Testis (tissue), 3 donors: ENCODE measurements around the gene GPR183. TPM values are rescaled to one million over a fixed set of nuclear protein-coding genes. Genes with fewer than 3 reads are reported as not detected.
A peak's percentile ranks its signal among the peaks of the same experiment; 100 is the strongest.

Experiments
- DNase-seq: peaks from one replicate; pipeline ENCODE4 v3.0.0-alpha.2; 2019
- H3K27ac ChIP-seq, 2 donors: fragments of 200-600 bp; sonication (generic); one replicate each; pipeline ENCODE4 v1.5.1; 2019
- H3K27me3 ChIP-seq: fragments of 200-600 bp; sonication (generic); one replicate; pipeline ENCODE4 v1.5.1; 2019
- H3K36me3 ChIP-seq: fragments of 200-600 bp; sonication (generic); one replicate; pipeline ENCODE4 v1.5.1; 2017; ENCODE audit warnings: low read depth; ENCODE audit errors: missing control alignments
- H3K4me1 ChIP-seq: fragments of 200-600 bp; sonication (generic); one replicate; pipeline ENCODE4 v1.5.1; 2019
- H3K4me3 ChIP-seq, 2 donors: fragments of 200-600 bp; sonication (generic); one replicate each; pipeline ENCODE4 v1.5.1; 2017 to 2019
- H3K9me3 ChIP-seq: fragments of 200-600 bp; sonication (generic); one replicate; pipeline ENCODE4 v1.5.1; 2017
- POLR2A ChIP-seq: fragments of 450-650 bp; IDR thresholded peaks from one replicate; pipeline ENCODE4 v1.6.1; 2017; ENCODE audit warnings: antibody characterized with exemption, mild to moderate bottlenecking, moderate library complexity
- WGBS, 2 donors: methylation state at CpG; one replicate each; pipeline ENCODE4 v1.1.5; 2018; 5-methylcytosine and 5-hydroxymethylcytosine counted together
- intact Hi-C: fragments of 100-400 bp; cut with DNase I; formaldehyde crosslinking; loops from one replicate; pipeline ENCODE4 v1.15.1; 2023; ENCODE audit warnings: low total_unique reads
- polyA plus RNA-seq: library from polyadenylated mRNA; stranded (reverse); fragments of 350-450 nt; fragmentation: Illumina TruSeq; extraction: RNeasy Lipid Tissue Mini Kit (QIAGEN cat#74804); gene quantifications from one replicate; pipeline ENCODE4 v1.2.3, GENCODE V29; 2014; ENCODE audit warnings: low read depth, low replicate concordance; ENCODE audit not compliant: insufficient read depth
- total RNA-seq, 2 donors: library from RNA; depleted of rRNA; stranded (reverse); fragments of >200 nt; gene quantifications; one replicate each; pipeline ENCODE4 v1.2.3, GENCODE V29; 2016
- TF ChIP-seq, protein P1 (sequence below), 3 experiments: fragments of 450-650 bp in 2 of 3; fragments of 200-600 bp in 1 of 3; sonication (generic) in 1 of 3; IDR thresholded peaks; one replicate each; pipeline ENCODE4 v1.5.1; 2016 to 2019; ENCODE audit warnings: antibody characterized with exemption in 3 of 3, mild to moderate bottlenecking in 2 of 3, moderate library complexity in 1 of 3

The GPR183 gene
- total and polyA plus RNA-seq, 3 donors from 2014 or later, result 0.39 to 6.9 (median 2.3) TPM

DNA sequence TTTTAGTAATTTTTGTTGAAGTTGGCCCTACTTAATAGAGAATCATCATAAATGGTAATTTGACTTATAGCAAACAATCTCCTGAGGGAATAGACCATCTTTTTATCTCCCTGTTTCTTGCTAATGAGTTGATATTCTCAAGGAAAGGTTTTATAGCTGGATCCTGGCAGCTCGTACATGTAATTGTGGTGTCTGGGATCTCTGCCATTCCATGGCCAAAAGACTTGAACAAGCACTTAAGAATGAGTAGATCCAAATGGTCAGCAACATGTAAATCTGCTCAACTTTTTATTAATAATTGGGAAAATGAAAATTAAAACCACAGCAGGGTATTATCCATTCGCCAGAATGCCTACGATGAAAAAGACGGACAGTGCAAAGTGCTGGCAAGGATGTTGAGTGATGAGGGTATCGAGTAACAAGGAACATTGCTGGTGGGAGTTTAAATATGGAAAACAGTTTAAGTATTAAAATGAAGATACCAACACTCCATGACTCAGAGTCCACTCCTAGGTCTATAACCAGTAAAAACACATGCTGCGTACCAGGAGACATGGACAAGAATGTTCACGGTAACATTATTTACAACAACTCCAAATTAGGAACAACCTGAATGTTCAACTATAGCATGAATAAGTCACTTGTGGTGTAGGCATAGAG, 43.9 kb downstream of the GPR183 start:
- DNase-seq, result no peak
- Histone ChIP-seq H3K36me3 (no peaks in the 10 kb centered on the region), H3K4me1 (peaks cover 13% of the 10 kb centered on the region), H3K4me3 (no peak overlapping the region), H3K27me3 (no peaks in the 10 kb centered on the region), H3K9me3 (no peaks in the 10 kb centered on the region), H3K27ac (no peak overlapping the region)
- intact Hi-C loops, result no loop called here
- no peak for TF ChIP-seq POLR2A
- TF ChIP-seq, protein P1, sequence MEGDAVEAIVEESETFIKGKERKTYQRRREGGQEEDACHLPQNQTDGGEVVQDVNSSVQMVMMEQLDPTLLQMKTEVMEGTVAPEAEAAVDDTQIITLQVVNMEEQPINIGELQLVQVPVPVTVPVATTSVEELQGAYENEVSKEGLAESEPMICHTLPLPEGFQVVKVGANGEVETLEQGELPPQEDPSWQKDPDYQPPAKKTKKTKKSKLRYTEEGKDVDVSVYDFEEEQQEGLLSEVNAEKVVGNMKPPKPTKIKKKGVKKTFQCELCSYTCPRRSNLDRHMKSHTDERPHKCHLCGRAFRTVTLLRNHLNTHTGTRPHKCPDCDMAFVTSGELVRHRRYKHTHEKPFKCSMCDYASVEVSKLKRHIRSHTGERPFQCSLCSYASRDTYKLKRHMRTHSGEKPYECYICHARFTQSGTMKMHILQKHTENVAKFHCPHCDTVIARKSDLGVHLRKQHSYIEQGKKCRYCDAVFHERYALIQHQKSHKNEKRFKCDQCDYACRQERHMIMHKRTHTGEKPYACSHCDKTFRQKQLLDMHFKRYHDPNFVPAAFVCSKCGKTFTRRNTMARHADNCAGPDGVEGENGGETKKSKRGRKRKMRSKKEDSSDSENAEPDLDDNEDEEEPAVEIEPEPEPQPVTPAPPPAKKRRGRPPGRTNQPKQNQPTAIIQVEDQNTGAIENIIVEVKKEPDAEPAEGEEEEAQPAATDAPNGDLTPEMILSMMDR (IDR thresholded peaks at IDR 0.05), result no peak
- 80 to 86% methylated on average over 7 of the region's 7 CpGs for WGBS, 2 donors

DNA sequence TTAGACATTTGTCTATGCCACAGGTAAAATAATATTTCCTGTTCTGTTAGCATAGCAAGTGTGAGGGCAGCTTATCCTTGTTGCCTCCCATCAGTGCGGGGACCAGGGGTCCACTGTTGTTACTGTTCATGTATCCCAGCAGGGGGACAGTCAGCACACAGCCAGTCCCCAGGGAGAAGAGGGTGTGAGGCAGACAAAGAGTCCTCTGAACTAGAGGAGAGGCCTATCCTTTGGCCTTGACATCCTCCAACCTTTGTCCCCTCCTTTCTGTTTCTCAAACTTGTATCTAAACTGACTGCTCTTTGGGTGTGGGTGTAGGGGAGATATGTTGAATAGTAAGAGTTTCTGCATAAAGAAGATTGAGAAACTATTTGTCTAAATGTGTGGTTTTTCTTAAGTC, 46.1 kb downstream of the GPR183 start:
- Histone ChIP-seq H3K9me3 (no peaks in the 10 kb centered on the region), H3K27me3 (no peaks in the 10 kb centered on the region), H3K4me3 (no peak overlapping the region), H3K4me1 (peaks cover 8% of the 10 kb centered on the region), H3K36me3 (no peaks in the 10 kb centered on the region), H3K27ac (peak overlapping the region in 1 of 2 donors; percentile 28)
- no peak for DNase-seq
- intact Hi-C loops, result no loop called here
- WGBS, 2 donors, result 70 to 82% methylated on average over 1 of the region's 1 CpG
- no peak for TF ChIP-seq POLR2A
- TF ChIP-seq, protein P1 (IDR thresholded peaks at IDR 0.05), result no peak

DNA sequence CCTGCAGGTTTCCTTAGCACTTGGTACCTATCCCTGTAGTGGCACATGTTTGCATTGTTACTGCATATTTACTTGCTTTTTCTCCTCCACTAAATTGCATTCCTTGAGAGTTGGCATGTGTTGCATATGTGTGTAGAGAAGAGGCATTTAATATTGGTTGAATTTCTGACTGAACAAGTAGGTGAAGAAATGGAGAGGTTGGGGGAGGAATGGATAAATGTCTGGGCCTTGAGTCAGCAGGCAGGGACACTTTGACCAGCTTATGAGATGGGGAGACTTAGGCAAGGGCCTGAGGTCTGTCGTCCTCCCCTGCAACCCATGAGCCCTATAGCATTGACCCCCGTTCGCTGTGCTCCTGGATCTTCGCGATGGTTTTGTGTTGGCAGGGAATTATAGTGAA, 47.0 kb downstream of the GPR183 start:
- DNase-seq, result no peak
- Histone ChIP-seq H3K4me1 (peaks cover 8% of the 10 kb centered on the region), H3K4me3 (no peak overlapping the region), H3K9me3 (no peaks in the 10 kb centered on the region), H3K27me3 (no peaks in the 10 kb centered on the region), H3K27ac (no peak overlapping the region), H3K36me3 (no peaks in the 10 kb centered on the region)
- 76 to 88% methylated on average over 5 of the region's 5 CpGs for WGBS, 2 donors
- intact Hi-C loops, result no loop called here
- TF ChIP-seq, protein P1 (IDR thresholded peaks at IDR 0.05), result no peak
- no peak for TF ChIP-seq POLR2A

DNA sequence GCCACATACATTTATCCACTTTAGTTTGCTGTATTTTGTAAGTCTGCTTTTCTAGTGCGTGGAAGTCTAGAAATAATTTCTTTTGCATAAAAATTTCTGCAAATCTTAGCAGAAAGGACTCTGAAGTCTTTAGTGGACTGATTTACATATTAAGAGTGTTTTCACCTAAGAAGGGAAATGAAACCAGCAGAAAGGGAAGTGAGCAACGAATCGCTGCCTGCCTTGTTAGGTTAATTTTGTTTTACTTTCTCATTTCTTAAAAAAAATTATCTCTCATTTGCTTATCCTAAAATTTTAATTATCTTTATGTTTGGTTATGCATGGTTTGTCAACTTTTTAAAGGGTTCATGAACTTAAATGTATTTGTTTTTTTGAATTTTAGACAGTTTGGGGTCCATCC, 48.3 kb downstream of the GPR183 start:
- no peak overlapping the region for H3K27ac ChIP-seq
- intact Hi-C loops, result no loop called here

More for the DNA sequence above, 48.3 kb downstream of the GPR183 start:
- DNase-seq, result no peak
- Histone ChIP-seq H3K4me1 (peaks cover 8% of the 10 kb centered on the region), H3K36me3 (no peaks in the 10 kb centered on the region), H3K27me3 (no peaks in the 10 kb centered on the region), H3K9me3 (no peaks in the 10 kb centered on the region), H3K4me3 (no peak overlapping the region)
- no peak for TF ChIP-seq POLR2A
- TF ChIP-seq, protein P1 (IDR thresholded peaks at IDR 0.05), result no peak
- WGBS, 2 donors, result 74 to 92% methylated on average over 3 of the region's 3 CpGs
